ENCODE measurements around the gene THOP1.

THOP1 gene

DNA sequence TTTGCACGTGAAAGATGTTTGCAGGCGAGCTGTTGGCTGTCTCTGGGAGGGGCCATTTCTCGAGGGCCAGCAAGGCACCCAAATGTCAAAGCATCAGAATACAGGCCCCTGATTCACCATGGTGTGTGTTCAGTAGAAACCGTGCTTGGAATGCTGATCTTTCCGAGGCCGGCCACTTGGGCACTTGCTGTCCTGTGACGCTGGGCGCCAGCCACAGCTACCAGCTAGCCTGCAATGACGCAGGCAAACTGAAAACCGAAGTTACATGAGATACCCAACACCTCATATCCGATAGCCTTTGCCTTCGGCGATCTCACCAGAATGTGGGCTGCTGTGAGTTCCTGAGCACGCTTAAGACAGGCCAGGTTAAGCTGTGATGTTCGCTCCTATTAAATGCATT lies 12.0 kb downstream of the THOP1 start:
- Histone ChIP-seq H3K36me3 (peaks cover 93% of the 10 kb centered on the region), H3K4me1 (no peaks in the 10 kb centered on the region), H3K4me3 (ENCODE audit: low read depth, low read length) (no peak overlapping the region), H3K9me3 (no peaks in the 10 kb centered on the region), H3K27me3 (no peaks in the 10 kb centered on the region)
- TF ChIP-seq, protein P1, sequence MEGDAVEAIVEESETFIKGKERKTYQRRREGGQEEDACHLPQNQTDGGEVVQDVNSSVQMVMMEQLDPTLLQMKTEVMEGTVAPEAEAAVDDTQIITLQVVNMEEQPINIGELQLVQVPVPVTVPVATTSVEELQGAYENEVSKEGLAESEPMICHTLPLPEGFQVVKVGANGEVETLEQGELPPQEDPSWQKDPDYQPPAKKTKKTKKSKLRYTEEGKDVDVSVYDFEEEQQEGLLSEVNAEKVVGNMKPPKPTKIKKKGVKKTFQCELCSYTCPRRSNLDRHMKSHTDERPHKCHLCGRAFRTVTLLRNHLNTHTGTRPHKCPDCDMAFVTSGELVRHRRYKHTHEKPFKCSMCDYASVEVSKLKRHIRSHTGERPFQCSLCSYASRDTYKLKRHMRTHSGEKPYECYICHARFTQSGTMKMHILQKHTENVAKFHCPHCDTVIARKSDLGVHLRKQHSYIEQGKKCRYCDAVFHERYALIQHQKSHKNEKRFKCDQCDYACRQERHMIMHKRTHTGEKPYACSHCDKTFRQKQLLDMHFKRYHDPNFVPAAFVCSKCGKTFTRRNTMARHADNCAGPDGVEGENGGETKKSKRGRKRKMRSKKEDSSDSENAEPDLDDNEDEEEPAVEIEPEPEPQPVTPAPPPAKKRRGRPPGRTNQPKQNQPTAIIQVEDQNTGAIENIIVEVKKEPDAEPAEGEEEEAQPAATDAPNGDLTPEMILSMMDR (IDR thresholded peaks at IDR 0.05; ENCODE audit: low read depth, low read length) = no peak
- no peak for DNase-seq

DNA sequence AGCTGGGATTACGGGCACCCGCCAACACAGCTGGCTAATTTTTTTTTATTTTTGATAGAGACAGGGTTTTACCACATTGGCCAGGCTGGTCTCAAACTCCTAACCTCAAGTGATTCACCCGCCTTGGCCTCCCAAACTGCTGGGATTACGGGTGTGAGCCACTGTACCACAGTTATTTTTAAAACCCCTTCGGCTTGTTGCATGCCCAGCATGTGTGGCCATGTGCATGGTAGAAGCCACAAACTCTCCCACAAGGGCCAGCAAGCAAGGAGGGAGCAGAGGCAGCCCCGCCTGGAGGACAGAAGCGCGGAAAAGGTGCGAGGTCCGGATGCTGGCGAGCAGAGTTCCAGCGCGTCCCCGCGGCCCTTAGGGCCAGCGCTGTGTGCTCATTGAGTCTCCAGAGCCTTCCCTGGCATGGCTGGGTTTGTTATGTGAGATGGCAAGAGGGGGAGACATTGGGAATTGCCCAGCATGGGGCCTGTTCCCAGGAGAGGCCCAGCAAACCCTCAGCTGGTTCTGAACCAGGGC lies 12.9 kb downstream of the THOP1 start:
- DNase-seq = no peak
- Histone ChIP-seq H3K4me1 (no peaks in the 10 kb centered on the region), H3K36me3 (peaks cover 95% of the 10 kb centered on the region)

DNA sequence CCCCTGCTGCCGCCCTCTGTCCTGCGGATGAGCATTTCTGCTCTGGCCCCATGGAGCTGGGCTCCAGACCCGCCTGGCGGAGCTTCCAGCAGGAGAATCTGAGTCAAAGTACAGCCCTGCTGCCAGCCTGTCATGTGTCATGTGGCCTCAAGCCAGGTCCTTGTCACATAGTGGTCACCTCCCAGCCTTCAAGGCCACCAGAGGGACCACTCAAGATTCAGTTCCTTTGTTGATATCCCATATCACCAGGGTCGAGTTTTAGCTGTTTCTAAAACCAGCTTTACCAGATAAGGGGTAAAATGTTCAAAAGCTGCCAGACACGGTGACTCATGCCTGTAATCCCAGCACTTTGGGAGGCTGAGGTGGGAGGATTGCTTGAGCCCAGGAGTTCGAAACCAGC lies 13.4 kb downstream of the THOP1 start:
- H3K36me3 ChIP-seq = peaks cover 95% of the 10 kb centered on the region
- no peaks in the 10 kb centered on the region for H3K9me3 ChIP-seq
- no peak for DNase-seq
- TF ChIP-seq, protein P1 (IDR thresholded peaks at IDR 0.05; ENCODE audit: low read depth, low read length) = no peak
- no peaks in the 10 kb centered on the region for H3K27me3 ChIP-seq
- no peaks in the 10 kb centered on the region for H3K4me1 ChIP-seq
- no peak overlapping the region for H3K4me3 ChIP-seq (ENCODE audit: low read depth, low read length)

More for the DNA sequence above, 12.9 kb downstream of the THOP1 start:
- H3K9me3 ChIP-seq = no peaks in the 10 kb centered on the region
- no peak overlapping the region for H3K4me3 ChIP-seq (ENCODE audit: low read depth, low read length)
- no peaks in the 10 kb centered on the region for H3K27me3 ChIP-seq
- TF ChIP-seq, protein P1 (IDR thresholded peaks at IDR 0.05; ENCODE audit: low read depth, low read length) = no peak

DNA sequence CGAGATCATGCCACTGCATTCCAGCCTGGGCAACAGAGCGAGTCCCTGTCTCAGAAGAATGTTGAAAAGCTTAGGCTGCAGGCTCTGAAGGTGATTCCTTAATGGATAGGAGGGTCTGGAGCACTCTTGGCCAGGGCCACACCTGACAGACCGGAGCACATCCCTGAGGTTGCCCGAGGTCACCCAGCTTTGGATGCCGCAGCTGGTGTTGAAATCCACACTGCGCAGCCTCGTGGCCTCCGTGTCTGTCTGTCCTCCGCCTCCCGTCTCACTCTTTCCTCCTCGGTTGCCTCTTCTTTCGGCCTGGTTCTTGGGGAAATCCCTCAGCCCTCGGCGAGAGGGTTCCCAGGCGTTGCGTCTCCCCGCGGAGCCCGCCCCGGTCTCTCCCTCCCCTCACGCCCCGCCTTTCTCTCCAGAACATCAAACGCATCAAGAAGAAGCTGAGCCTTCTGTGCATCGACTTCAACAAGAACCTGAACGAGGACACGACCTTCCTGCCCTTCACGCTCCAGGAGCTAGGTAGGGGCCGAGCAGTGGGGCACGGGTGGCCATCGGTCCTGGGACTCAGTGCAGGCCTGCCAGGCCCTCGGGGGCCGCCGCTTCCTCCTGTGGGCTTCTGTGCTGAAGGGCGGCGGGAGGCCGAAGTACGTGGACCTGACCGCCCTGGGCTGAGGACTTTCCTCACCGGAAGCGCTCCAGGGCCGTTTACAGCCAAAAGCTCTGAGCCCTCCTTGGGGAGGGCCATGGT lies 14.1 kb downstream of the THOP1 start:
- Histone ChIP-seq H3K27me3 (no peaks in the 10 kb centered on the region), H3K4me1 (no peaks in the 10 kb centered on the region), H3K4me3 (ENCODE audit: low read depth, low read length) (no peak overlapping the region), H3K9me3 (no peaks in the 10 kb centered on the region), H3K36me3 (peaks cover 95% of the 10 kb centered on the region)
- DNase-seq = no peak
- TF ChIP-seq, protein P1 (IDR thresholded peaks at IDR 0.05; ENCODE audit: low read depth, low read length) = no peak

DNA sequence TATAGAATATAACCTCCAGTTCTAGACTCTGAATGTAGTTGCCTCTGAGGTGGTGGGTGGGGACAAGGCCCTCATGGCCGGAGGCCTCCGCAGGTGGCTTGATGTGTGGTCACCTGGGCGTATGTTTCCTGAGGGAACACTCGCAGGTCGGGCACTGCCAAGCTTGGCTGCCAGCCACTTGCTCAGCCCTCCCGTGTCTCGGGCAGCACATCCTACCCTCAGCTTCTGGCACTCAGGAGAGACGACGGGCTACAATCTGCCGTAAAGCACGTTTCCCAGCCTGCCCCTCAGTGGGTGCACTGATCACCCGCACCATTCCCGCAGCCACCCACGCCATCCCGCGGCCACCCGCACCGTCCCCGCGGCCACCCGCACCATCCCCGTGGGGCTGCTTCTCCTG lies 15.2 kb downstream of the THOP1 start:
- TF ChIP-seq, protein P1 (IDR thresholded peaks at IDR 0.05; ENCODE audit: low read depth, low read length) = no peak
- Histone ChIP-seq H3K27me3 (no peaks in the 10 kb centered on the region), H3K4me3 (ENCODE audit: low read depth, low read length) (no peak overlapping the region), H3K4me1 (no peaks in the 10 kb centered on the region), H3K9me3 (no peaks in the 10 kb centered on the region), H3K36me3 (peaks cover 95% of the 10 kb centered on the region)
- no peak for DNase-seq

DNA sequence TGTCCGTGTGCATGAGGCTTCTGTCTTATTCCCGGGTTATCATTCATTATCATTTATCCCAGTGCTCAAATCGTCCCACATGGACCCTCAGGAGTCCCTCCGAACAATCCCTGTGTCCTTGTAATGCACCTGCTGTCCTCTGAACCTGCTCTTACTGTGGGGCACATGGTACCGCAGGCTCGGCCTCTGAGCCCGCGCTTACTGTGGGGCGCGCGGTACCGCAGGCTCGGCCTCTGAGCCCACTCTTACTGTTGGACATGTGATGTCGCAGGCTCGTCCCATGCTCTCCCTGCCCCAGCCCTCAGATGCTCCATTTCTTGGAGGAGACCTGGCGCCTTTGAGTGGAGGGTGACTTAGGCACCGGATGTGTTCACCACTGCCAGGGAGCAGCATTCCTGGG lies 17.5 kb downstream of the THOP1 start:
- no peaks in the 10 kb centered on the region for H3K4me1 ChIP-seq
- TF ChIP-seq, protein P1 (IDR thresholded peaks at IDR 0.05; ENCODE audit: low read depth, low read length) = no peak
- peaks cover 92% of the 10 kb centered on the region for H3K36me3 ChIP-seq

More for the DNA sequence above, 17.5 kb downstream of the THOP1 start:
- H3K4me3 ChIP-seq (ENCODE audit: low read depth, low read length) = no peak overlapping the region
- DNase-seq = no peak
- no peaks in the 10 kb centered on the region for H3K9me3 ChIP-seq
- H3K27me3 ChIP-seq = no peaks in the 10 kb centered on the region

All from BE2C (cell line).